ENCODE data around the gene RALBP1.

- TF ChIP-seq CTCF (IDR thresholded peaks at IDR 0.05): no peak
- no peak for TF ChIP-seq POLR2A (IDR thresholded peaks at IDR 0.05)
Observed at GRCh38 chr18:9549405-9549804, 74.1 kb downstream of the RALBP1 start.
